Measurements from ENCODE around the gene GOLGA8Q.
"Not testable (repeated sequence)": the region's sequence is repeated elsewhere in the genome, so short reads cannot be mapped to it uniquely, and the experiment has no call there.

GRCh38 chr15:30502904-30503781, 48.7 kb upstream of the GOLGA8Q start:
- TF ChIP-seq, protein P1, sequence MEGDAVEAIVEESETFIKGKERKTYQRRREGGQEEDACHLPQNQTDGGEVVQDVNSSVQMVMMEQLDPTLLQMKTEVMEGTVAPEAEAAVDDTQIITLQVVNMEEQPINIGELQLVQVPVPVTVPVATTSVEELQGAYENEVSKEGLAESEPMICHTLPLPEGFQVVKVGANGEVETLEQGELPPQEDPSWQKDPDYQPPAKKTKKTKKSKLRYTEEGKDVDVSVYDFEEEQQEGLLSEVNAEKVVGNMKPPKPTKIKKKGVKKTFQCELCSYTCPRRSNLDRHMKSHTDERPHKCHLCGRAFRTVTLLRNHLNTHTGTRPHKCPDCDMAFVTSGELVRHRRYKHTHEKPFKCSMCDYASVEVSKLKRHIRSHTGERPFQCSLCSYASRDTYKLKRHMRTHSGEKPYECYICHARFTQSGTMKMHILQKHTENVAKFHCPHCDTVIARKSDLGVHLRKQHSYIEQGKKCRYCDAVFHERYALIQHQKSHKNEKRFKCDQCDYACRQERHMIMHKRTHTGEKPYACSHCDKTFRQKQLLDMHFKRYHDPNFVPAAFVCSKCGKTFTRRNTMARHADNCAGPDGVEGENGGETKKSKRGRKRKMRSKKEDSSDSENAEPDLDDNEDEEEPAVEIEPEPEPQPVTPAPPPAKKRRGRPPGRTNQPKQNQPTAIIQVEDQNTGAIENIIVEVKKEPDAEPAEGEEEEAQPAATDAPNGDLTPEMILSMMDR (IDR thresholded peaks at IDR 0.05; ENCODE audit: low read depth, low read length, missing input control): not testable (repeated sequence)
- not testable (repeated sequence) for TF ChIP-seq RXRA (IDR thresholded peaks at IDR 0.05); MAX (IDR thresholded peaks at IDR 0.05); JUND (IDR thresholded peaks at IDR 0.05); EGR1 (IDR thresholded peaks at IDR 0.05; ENCODE audit: low read depth in 2 of 2); HNF4A (conservative IDR thresholded peaks at IDR 0.05); YY1 (IDR thresholded peaks at IDR 0.05); SP1 (IDR thresholded peaks at IDR 0.05); FOXA1 (IDR thresholded peaks at IDR 0.05); RAD21 (IDR thresholded peaks at IDR 0.05)
- TF ChIP-seq, protein P2, sequence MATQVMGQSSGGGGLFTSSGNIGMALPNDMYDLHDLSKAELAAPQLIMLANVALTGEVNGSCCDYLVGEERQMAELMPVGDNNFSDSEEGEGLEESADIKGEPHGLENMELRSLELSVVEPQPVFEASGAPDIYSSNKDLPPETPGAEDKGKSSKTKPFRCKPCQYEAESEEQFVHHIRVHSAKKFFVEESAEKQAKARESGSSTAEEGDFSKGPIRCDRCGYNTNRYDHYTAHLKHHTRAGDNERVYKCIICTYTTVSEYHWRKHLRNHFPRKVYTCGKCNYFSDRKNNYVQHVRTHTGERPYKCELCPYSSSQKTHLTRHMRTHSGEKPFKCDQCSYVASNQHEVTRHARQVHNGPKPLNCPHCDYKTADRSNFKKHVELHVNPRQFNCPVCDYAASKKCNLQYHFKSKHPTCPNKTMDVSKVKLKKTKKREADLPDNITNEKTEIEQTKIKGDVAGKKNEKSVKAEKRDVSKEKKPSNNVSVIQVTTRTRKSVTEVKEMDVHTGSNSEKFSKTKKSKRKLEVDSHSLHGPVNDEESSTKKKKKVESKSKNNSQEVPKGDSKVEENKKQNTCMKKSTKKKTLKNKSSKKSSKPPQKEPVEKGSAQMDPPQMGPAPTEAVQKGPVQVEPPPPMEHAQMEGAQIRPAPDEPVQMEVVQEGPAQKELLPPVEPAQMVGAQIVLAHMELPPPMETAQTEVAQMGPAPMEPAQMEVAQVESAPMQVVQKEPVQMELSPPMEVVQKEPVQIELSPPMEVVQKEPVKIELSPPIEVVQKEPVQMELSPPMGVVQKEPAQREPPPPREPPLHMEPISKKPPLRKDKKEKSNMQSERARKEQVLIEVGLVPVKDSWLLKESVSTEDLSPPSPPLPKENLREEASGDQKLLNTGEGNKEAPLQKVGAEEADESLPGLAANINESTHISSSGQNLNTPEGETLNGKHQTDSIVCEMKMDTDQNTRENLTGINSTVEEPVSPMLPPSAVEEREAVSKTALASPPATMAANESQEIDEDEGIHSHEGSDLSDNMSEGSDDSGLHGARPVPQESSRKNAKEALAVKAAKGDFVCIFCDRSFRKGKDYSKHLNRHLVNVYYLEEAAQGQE (IDR thresholded peaks at IDR 0.05): not testable (repeated sequence)
- TF ChIP-seq, protein P3, sequence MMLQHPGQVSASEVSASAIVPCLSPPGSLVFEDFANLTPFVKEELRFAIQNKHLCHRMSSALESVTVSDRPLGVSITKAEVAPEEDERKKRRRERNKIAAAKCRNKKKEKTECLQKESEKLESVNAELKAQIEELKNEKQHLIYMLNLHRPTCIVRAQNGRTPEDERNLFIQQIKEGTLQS (IDR thresholded peaks at IDR 0.05): not testable (repeated sequence)
